Measurements from ENCODE around the gene KIF23.

KIF23 gene

DNA sequence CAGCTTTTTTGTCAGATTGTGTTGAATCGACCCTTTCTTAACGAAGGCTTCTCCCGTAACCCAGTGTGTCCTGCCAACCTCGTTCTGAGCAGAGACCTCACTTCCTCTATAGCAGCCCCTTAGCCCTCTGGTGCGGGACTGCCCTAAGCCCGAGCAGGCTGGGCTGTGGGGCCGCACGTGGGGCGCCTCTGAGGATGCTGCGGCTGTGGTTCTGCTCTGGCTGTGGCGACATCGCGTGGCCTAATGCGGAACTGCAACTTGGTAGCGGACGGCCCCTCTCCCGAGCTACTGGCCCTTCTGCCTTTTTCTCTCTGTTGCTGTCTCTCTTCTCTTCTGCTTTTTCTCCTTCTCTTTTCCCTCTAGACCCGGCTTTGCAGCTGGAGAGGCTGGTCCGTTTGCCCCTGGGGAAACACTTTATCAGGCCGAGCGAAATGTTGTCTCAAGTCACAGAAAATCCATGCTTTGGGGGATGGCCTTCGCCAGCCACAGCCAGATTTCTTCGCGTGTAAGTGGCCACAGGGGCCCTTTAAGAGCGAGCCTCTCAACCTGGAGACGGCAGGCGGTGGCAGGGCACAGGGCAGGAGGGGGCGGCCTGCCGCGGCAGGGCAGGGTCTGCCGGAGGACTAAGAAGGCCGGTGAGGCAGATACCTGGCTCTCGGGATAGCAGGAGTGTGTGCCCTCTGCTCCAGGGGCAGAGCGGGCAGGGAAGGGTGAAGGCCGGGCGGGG is 19.4 kb upstream of the KIF23 start:
- DNase-seq (ENCODE audit: low read depth in 3 of 3): peak; percentile 69 to 87 (median 71)

DNA sequence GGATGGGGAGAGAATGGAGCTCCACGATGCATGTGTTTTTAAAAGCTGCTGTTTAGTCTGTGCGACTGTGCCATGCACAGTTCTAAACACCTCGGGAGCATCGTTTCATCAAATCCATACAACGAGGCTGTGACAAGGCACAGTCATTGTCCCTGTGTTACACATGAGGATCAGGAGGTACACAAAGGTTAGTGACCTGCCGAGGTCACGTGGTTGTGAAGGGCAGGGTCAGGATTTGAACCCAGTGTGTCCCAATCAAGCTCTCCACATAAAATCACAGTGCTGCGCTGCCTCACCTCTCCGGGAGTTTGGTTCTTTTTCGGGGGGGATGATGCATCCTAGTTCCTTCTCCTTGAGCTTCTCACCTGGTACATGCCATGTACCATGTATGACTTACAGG is 18.7 kb upstream of the KIF23 start:
- no peak for DNase-seq (ENCODE audit: low read depth in 3 of 3)

DNA sequence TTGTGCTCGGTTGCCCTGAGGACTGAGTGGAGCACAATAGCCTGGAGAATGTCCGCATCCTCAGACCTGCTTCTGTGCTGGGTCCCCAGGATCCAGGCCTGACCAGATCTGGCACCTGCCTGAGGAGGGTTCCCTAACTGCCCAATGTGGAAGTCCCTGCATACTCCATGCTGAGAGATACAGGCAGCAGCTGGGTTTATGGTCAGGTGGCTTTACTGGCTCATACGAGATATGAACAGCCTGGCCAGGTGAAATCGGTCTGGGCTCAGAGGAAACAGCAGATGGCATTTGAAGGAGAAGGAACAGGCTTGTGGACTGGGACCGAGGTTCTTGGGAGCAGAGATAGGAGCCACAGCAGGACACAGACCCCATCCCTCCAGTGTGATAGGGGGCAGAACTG is 18.2 kb upstream of the KIF23 start:
- no peak for DNase-seq (ENCODE audit: low read depth in 3 of 3)

DNA sequence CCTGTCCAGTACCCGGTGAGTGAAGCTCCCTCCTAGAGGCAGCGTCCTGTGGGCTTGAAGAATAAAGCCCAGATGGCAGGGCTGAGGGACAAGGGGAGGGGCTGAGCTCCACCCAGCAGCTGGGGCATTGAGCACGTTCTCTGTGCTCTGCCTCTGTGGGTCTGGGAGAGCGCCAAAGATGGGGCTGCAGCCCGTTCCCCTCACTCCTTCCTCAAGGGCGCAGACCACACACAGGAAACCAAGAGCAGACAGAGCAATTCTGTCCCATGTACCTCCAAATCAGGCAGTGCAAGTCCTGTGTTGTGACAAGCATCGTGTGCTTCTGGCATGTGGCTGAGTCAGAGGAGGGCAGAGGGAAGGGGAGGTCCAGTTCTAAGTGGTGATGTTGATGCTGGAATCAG is 15.7 kb upstream of the KIF23 start:
- DNase-seq (ENCODE audit: low read depth in 3 of 3): no peak

DNA sequence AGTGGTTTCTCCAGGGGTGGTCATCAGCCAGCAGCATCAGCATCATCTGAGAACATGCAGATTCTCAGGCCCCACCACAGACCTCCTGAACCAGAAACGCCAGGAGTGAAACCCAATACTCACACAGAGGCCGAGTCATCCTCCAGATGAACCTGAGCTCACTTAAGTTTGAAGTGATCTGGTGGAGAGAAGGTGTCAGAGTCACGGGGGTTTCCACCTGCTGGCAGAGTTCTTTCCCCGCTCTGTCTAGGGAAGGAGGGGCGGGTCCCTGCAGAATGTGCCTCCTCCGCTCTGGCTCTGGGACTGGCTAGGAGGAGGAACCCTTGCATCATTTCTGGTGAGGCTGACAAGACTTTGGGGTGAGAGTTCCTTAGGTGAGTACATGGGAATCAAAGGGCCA is 13.3 kb upstream of the KIF23 start:
- no peak for DNase-seq (ENCODE audit: low read depth in 3 of 3)

DNA sequence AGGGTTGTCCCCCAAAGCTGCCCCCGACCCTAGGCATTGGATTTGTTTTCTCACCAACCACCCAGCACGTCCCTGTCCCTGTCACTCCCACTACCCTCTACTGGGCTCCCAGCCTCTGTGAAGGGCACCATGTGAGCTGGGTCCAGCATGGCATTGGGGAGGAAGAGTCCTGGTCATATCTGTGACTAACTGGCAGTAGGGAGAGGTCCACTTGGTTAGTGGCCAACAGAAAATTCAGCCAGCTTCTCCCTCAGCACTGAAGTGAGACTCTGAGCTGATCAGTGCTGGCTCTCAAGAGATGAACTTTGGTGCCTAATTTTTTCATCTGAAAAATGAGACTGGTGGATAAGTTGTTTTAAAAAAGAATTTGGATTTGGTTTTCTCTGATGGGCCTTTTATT is 11.3 kb upstream of the KIF23 start:
- no peak for DNase-seq (ENCODE audit: low read depth in 3 of 3)

DNA sequence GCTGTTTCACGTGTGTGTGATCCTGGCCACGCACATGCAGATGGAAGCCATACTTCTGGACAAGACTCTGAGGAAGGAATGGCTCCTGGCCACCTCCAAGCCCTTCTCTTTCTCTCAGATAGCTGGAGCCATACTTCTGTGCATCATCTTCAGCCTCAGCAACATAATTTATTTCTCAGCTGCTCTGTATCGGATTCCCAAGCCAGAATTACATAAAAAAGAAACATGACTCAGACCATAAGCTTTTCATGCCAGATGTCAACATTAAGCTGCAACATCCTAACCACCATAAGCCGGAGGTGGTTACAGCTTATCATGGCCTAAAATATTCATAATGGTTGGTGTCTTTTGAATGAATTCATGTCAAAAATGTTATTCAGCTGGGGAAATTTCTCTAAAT is 10.6 kb upstream of the KIF23 start:
- no peak for DNase-seq (ENCODE audit: low read depth in 3 of 3)

DNA sequence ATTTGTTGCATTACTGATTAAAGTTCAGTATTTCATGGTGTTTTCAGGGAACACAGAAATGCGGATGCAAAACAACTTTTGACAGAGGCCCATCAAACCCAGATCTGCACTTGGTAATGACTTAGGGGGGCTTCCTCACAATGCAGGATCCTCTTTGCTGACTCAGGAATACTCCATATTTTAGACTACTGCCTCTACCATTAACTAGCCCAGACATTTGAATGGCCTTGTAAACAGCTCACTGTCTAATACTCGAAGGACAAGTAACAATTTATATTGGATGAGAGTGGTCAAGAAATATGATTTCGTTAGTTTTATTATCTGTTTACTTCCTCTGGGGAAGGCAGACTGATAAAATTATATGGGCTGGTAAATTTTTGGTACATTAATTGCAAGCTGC is 9.0 kb upstream of the KIF23 start:
- no peak for DNase-seq (ENCODE audit: low read depth in 3 of 3)

DNA sequence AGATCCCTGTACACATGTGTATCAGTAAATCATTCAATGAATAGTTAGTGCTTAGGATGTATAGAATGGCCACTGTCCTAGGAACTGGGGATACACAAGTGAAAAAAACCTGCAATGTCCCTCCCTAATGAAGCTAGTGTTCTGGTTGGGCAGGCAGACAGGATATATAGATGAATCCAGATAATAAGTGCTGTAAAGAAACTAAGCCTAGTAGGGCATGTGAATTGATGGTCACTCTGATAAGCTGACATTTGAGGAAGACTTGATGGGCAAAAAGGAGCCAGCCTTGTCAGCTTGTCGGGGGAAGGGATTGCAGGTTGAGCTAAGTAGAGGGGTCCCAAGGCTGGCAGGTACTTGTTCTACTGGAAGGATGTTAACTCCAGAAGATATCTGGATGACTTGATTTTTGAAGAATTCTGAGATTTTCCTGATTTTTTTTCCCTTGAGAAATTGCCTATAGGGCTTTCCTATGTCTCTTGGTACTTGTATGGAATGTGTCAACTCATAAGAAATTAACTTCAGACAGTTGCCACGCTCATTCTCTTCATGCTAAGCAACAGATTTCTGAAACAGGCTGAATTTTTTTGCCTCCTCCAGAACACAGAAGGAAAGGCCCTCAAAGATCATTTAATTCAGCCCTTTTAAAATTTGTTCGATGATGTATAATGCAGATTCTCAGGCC is 6.3 kb upstream of the KIF23 start:
- no peak for DNase-seq (ENCODE audit: low read depth in 3 of 3)

DNA sequence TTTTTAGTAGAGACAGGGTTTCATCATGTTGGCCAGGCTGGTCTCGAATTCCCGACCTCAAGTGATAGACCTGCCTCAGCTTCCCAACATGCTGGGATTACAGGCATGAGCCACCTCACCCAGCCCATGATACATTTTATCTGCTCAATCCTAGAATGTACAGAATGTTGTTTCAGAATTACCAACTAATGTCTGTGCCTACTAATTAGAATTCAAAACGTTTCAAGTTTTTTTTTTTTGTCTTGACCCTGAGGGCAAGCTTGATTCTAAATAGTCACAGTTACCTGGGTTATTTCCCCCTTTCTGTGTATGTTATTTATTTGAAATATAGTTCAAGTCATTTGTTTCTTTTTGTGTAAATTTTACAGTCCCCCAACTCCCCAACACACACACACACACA is 5.3 kb upstream of the KIF23 start:
- DNase-seq (ENCODE audit: low read depth in 3 of 3): no peak

DNA sequence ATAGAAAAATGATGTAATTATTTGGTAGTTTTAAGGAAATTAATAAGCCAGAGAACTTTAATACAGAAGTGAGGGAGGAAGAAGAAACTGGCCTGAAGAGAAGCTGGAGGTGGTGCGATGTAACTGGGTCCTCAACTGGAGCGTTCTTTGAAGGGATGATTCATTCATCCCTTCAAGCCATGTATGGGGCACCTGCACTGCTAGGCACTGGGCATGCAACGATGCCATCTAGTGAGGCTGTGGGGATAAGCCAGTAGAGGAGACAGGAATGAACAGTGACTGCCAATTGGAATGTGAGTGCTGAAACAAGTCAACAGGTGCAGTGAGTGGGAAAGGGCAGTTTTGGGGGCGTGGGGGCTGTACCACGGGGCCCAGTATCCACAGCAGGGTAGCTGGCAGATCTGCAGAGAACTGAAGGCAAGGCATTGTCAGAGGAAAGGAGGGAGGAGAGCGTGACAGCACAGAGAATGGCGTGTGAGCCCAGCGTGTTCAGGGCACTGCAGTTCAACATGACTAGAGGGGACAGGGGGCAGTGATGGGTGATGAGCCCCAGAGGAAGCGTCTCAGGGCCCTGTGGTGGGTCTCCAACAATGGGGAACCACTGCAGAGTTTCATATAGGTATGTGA is 3.8 kb upstream of the KIF23 start:
- DNase-seq (ENCODE audit: low read depth in 3 of 3): no peak

DNA sequence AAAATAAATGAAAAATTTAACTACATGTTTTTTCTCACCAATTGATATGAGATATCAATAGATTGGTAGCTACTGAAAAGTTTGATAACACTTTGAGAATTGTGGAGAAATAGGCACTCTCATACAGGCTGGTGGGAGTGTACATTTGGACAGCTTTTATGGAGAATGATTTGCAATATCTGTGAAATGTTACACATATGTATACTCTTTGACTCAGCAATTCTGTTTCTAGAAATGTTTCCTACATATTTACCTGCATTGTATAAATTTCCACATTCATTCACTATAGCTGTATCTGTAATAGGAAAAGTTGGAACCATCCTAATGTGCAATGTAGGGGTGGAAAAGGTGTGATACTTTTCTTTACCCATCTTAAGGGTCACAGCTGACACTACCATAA is 1.9 kb upstream of the KIF23 start:
- DNase-seq (ENCODE audit: low read depth in 3 of 3): no peak

DNA sequence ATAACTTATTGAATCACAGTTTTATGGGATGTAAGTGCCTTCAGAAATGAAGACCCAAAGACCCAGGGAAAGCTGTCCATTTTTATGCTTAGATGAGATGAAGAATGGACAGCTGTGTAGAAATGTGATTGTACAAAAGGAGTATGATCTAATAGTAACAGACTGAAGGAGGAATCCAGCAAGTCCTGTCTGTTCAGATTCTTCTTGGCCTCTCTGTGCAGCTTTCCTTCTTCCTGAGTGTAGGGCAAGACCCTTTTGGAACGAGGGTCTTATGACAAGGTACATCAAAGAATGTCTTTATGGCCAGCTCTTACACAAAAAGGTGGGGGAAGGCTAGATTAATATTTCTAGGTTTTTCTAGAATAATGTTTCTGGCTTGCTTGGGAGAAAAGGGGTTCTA is 1.4 kb upstream of the KIF23 start:
- DNase-seq (ENCODE audit: low read depth in 3 of 3): no peak

DNA sequence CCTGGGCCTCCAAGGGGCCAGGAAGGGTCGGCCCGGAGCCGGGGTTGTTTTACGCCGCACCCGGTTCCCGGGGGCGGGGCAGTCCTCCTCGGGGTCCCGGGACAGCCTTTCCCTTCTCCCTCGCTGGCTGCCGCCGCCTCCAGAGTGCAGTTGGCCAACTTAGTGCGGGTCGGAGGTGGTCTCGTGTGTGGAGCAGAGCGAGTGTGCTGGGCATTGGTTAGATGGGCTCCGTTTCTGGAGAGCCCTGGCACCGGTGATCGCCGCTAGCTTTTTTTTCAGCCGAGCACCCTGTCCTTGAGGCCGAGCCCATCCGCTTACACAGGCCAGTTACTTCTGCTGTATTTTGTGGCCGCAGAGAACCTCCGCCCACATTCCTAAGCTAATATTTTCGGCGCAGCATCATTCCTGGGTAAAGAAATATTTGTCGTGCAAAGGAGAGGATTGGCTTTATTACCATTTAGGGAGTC is 585 bp downstream of the KIF23 start:
- no peak for DNase-seq (ENCODE audit: low read depth in 3 of 3)

DNA sequence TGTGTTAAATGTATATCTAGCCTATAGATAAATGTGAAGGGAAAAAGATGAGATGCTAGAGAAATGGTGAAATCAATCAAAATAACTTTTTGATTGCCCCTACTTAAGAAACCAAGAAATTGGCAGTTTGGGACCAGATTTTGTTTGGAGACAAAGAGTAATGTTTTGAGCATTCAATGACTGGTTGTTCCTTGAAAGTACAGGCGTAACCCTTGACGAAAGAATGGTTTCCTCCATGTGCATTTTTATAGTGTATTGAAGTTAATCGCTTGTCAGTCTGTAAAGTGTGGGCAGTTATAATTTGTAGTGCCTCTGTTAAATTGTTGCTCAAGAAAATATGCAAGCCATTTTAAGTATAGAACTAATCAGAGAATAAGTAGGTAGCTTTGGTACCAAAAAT is 1.2 kb downstream of the KIF23 start:
- no peak for DNase-seq (ENCODE audit: low read depth in 3 of 3)

DNA sequence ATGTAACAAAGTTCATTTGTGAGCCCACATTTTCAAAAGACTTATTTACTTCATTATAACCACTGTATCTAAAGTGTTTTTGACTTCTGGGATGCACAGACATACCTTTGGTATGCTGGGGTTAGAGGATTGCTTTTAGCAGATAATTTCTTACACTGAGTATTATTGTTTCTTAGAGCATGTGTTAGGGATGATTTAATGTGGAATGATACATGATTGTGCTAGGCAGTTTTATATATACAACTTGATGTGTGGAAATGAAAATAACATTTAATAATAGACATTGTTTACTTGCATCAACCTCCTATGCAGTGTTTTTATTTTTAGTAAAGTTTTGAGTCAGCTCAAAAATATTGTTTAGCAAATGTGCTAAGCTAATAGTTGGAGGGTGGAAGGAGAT is 3.4 kb downstream of the KIF23 start:
- no peak for DNase-seq (ENCODE audit: low read depth in 3 of 3)

DNA sequence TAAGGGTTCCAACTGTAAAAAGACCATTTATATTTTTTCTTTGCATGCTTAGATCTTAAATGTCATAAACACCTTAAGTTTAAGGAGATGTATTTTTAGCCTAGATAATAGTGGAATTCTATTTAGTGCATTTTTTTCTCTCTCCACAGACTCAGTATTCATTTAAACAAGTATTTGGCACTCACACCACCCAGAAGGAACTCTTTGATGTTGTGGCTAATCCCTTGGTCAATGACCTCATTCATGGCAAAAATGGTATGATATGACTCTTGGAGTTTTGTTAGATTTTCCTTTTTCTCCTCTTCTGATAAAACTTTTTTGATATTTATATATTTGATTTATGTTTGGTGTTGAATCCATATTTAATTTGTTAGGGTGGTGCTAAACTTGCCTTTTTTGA is 7.3 kb downstream of the KIF23 start:
- no peak for DNase-seq (ENCODE audit: low read depth in 3 of 3)

DNA sequence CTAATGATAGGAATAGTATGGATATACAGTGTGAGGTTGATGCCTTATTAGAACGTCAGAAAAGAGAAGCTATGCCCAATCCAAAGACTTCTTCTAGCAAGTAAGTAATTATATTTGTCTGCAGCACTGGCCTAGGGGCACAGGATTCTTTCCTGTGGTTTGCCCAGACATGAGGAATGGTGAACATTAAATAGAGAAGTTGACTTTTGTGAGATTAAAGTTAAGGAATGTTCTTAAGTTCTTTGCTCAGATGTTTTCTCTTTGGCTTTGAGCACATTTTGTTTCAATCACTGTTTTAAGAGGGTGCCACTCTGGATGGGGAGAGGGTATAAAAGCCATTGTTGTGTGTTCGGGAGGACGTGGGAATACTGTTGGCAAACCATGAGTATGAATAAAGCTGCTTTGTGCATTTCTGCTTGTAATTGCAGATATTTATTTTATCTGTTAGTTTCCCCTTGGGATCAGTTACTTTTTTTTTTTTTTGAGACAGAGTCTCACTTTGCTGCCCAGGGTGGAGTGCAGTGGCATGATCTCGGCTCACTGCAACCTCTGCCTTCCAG is 8.3 kb downstream of the KIF23 start:
- DNase-seq (ENCODE audit: low read depth in 3 of 3): no peak

DNA sequence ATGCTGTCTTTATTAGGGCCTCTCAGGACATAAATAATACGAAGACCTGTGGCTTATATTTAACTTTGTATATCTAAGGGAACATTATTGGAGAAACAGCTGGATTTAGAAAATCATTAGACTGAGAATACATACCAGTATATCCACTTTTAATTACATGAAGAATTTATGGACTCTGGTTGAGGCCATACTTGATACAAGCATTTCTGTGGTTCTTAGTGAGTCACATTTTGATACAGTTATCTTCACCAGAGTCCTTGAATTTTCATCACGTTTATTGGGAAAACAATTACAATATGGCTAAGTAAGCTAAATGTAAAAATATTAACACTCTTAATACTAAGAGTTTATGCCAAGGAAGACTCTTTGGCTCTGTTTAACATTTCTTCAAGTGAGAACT is 9.9 kb downstream of the KIF23 start:
- DNase-seq (ENCODE audit: low read depth in 3 of 3): no peak

DNA sequence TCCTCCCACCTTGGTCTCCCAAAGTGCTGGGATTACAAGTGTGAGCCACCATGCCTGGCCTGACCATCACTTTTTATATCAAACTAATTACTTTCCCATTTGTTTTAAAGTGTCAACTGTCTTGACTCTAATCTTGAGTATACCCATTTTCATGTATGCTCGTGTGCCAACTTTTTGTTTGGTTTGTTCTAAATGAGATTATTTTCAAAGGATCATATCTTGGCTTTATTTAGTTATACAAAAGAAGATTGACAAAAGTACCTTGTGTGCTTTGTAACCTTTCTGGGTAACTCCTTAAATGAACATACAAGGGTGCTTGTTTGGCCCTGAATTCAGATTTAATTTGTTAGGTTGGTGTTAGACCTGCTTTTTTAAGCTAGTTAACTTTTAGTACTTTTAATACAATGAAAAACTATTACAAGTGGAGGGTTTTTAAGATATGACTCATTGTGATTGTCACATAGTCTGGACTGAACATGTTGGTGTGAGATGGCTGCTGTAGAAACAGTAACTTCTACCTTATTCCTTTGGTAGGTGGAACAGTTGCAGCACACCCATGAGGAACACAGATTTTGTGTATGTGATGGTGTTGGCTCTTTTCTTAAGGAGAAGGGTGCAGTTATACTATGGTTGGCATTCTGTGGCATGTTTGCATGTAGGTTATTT is 10.7 kb downstream of the KIF23 start:
- DNase-seq (ENCODE audit: low read depth in 3 of 3): no peak

DNA sequence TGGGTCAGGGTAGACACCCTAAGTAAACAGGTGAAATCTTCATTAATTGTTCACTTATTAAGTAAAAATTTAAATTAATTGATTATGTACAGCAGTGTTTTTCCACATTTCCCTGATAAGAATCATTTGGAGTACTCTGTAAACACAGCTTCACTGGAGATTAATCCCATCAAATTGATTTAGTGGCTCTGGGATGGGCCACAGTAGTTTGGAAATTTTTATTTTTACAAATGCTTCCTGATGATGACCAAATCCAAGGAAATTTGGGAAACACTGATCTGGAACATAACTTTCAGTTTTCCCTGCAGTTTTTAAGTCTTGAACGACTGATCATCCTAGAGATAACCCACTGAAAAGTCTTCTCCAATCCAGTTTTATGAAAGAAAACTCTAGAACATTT is 19.7 kb downstream of the KIF23 start:
- no peak for DNase-seq (ENCODE audit: low read depth in 3 of 3)

DNA sequence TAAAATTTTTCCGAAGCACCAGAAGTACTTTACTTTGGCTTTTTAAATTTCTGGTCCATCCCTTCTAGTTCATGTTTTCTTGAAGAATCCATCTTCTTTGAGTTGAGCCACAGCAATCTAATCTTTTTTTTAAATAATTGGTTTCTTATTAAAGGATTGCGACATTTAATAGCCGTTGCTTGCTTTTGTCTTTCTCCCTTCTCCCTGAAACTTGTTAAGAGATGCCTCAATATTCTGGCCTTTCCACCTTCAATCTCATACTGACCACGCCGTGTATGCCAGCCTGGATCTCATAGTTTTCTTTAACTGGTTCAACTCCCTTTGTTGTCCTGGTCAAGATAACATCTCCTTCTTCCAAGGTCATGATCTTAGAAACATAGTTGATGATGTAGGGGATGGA is 20.1 kb downstream of the KIF23 start:
- DNase-seq (ENCODE audit: low read depth in 3 of 3): no peak
